Hepatocyte (in vitro differentiated cells): ENCODE results near the gene SCFD2. TPM values are rescaled to one million over a fixed set of nuclear protein-coding genes. Genes with fewer than 3 reads are reported as not detected.

Experiments
- DNase-seq: peaks from one replicate; pipeline ENCODE4 v3.0.0-alpha.2; 2016; ENCODE audit warnings: low spot score
- H2AFZ ChIP-seq: fragments of 200-600 bp; sonication (generic); 2 replicates; pipeline ENCODE4 v1.6.0; 2016; ENCODE audit warnings: antibody characterized with exemption, mild to moderate bottlenecking
- H3K27ac ChIP-seq: fragments of 200-600 bp; sonication (generic); 2 replicates; pipeline ENCODE4 v1.5.1; 2016; ENCODE audit warnings: mild to moderate bottlenecking
- H3K27me3 ChIP-seq: fragments of 200-600 bp; sonication (generic); 2 replicates; pipeline ENCODE4 v1.6.1; 2016
- H3K36me3 ChIP-seq: fragments of 200-600 bp; sonication (generic); replicated peaks from 2 replicates; pipeline ENCODE4 v1.5.1; 2016; ENCODE audit warnings: low read depth; ENCODE audit not compliant: insufficient read depth
- H3K4me1 ChIP-seq: fragments of 200-600 bp; sonication (generic); 2 replicates; pipeline ENCODE4 v1.5.1; 2016; ENCODE audit warnings: mild to moderate bottlenecking, moderate library complexity; ENCODE audit not compliant: insufficient read depth
- H3K4me2 ChIP-seq: fragments of 200-600 bp; sonication (generic); 2 replicates; pipeline ENCODE4 v1.6.0; 2016
- H3K4me3 ChIP-seq: fragments of 200-600 bp; sonication (generic); 2 replicates; pipeline ENCODE4 v1.5.1; 2016; ENCODE audit warnings: mild to moderate bottlenecking
- H3K79me2 ChIP-seq: fragments of 200-600 bp; sonication (generic); 2 replicates; pipeline ENCODE4 v1.6.0; 2017; ENCODE audit warnings: mild to moderate bottlenecking
- H3K9me2 ChIP-seq: fragments of 200-600 bp; sonication (generic); replicated peaks from 2 replicates; pipeline ENCODE4 v1.6.0; 2017; ENCODE audit warnings: mild to moderate bottlenecking; ENCODE audit not compliant: insufficient read depth
- H3K9me3 ChIP-seq: fragments of 200-600 bp; sonication (generic); 2 replicates; pipeline ENCODE4 v1.5.1; 2016; ENCODE audit warnings: low read depth, mild to moderate bottlenecking
- H4K20me1 ChIP-seq: fragments of 200-600 bp; sonication (generic); 2 replicates; pipeline ENCODE4 v1.6.0; 2016; ENCODE audit warnings: mild to moderate bottlenecking; ENCODE audit not compliant: insufficient read depth, poor library complexity, severe bottlenecking
- CTCF ChIP-seq: fragments of 200-600 bp; sonication (generic); IDR thresholded peaks from 2 replicates; pipeline ENCODE4 v1.5.1; 2016; ENCODE audit warnings: antibody characterized with exemption, mild to moderate bottlenecking; ENCODE audit not compliant: poor library complexity
- EZH2 ChIP-seq: fragments of 200-600 bp; sonication (generic); IDR thresholded peaks from 2 replicates; pipeline ENCODE4 v1.6.1; 2016; ENCODE audit warnings: antibody characterized with exemption, mild to moderate bottlenecking, borderline replicate concordance
- EZH2phosphoT487 ChIP-seq: fragments of 200-600 bp; sonication (generic); IDR thresholded peaks from one replicate; pipeline ENCODE4 v1.6.1; 2018; ENCODE audit warnings: antibody characterized with exemption, mild to moderate bottlenecking, low read depth, moderate library complexity; ENCODE audit not compliant: unreplicated experiment, severe bottlenecking
- WGBS: methylation state at CpG from one replicate; pipeline ENCODE4 v1.1.6; 2016; ENCODE audit warnings: low lambda C conversion rate; ENCODE audit errors: missing lambda C conversion rate; 5-methylcytosine and 5-hydroxymethylcytosine counted together
- polyA plus RNA-seq: library from polyadenylated mRNA; unstranded; fragments of >200 nt; fragmentation: Nextera tagmentation; extraction: Ambion mirVana; gene quantifications from 2 replicates; pipeline ENCODE4 v1.2.1, GENCODE V29; 2016
- total RNA-seq: library from RNA; depleted of rRNA; stranded (reverse); fragments of >200 nt; gene quantifications from 2 replicates; pipeline ENCODE4 v1.2.3, GENCODE V29; 2014

Gene SCFD2
- total and polyA plus RNA-seq, 2 experiments from 2014 or later = 8.4 to 15.7 TPM

DNA sequence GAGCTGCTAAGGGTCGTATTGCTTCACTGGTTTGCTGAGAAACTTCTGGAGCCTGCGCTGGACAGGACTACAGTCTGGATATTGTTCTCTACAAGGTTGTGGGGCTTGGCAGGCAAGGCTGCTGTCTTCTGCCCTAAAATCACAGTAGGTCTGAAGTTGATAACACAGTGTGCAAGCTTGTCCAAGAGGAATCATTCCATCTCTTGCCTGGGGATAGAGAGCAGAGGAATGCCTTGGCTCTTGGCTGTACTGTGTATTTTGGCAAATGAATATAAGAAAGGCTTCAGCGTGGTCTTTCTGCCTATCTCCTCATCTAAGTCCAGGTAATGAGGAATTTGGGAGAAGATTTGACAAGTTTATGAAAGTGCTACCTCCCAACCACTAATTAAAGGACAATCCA, 513.1 kb downstream of the SCFD2 start:
- 68% methylated on average over 3 of the region's 3 CpGs for WGBS
- Histone ChIP-seq H3K9me3 (no peaks in the 10 kb centered on the region), H2AFZ (no peak overlapping the region), H3K36me3 (no peaks in the 10 kb centered on the region), H3K79me2 (no peaks in the 10 kb centered on the region), H3K4me1 (peaks cover 11% of the 10 kb centered on the region), H3K27ac (no peak overlapping the region), H3K27me3 (no peaks in the 10 kb centered on the region), H3K4me3 (no peak overlapping the region), H4K20me1 (no peaks in the 10 kb centered on the region), H3K4me2 (no peak overlapping the region), H3K9me2 (no peaks in the 10 kb centered on the region)
- TF ChIP-seq EZH2phosphoT487 (no peak), CTCF (no peak), EZH2 (no peak)
- DNase-seq = no peak

- H3K27me3 ChIP-seq = no peaks in the 10 kb centered on the region
- H3K27ac ChIP-seq = no peak overlapping the region
- no peak for DNase-seq
- no peaks in the 10 kb centered on the region for H3K36me3 ChIP-seq
- 60% methylated on average over 1 of the region's 1 CpG for WGBS
- H3K4me1 ChIP-seq = peaks cover 11% of the 10 kb centered on the region
- no peaks in the 10 kb centered on the region for H3K9me2 ChIP-seq
- no peaks in the 10 kb centered on the region for H3K9me3 ChIP-seq
- no peak overlapping the region for H3K4me3 ChIP-seq
- no peaks in the 10 kb centered on the region for H3K79me2 ChIP-seq
- H4K20me1 ChIP-seq = no peaks in the 10 kb centered on the region
- TF ChIP-seq EZH2 (no peak), CTCF (no peak), EZH2phosphoT487 (no peak)
- no peak overlapping the region for H3K4me2 ChIP-seq
- H2AFZ ChIP-seq = no peak overlapping the region
Observed at GRCh38 chr4:52852041-52852440, 513.8 kb downstream of the SCFD2 start.

- H3K4me1 ChIP-seq = peaks cover 11% of the 10 kb centered on the region
- peak overlapping the region; percentile 50 for H3K4me2 ChIP-seq
- H3K79me2 ChIP-seq = no peaks in the 10 kb centered on the region
- 75% methylated on average over 3 of the region's 3 CpGs for WGBS
- no peaks in the 10 kb centered on the region for H3K36me3 ChIP-seq
- no peak for DNase-seq
- H3K27me3 ChIP-seq = no peaks in the 10 kb centered on the region
- no peaks in the 10 kb centered on the region for H4K20me1 ChIP-seq
- no peaks in the 10 kb centered on the region for H3K9me2 ChIP-seq
- H3K4me3 ChIP-seq = no peak overlapping the region
- TF ChIP-seq CTCF (no peak), EZH2phosphoT487 (no peak), EZH2 (no peak)
- H3K27ac ChIP-seq = peak overlapping the region; percentile 70
- no peak overlapping the region for H2AFZ ChIP-seq
- H3K9me3 ChIP-seq = no peaks in the 10 kb centered on the region
Observed at GRCh38 chr4:52850406-52851124, 515.3 kb downstream of the SCFD2 start.
